ENCODE measurements around the gene MDM1.

The MDM1 gene, protein sequence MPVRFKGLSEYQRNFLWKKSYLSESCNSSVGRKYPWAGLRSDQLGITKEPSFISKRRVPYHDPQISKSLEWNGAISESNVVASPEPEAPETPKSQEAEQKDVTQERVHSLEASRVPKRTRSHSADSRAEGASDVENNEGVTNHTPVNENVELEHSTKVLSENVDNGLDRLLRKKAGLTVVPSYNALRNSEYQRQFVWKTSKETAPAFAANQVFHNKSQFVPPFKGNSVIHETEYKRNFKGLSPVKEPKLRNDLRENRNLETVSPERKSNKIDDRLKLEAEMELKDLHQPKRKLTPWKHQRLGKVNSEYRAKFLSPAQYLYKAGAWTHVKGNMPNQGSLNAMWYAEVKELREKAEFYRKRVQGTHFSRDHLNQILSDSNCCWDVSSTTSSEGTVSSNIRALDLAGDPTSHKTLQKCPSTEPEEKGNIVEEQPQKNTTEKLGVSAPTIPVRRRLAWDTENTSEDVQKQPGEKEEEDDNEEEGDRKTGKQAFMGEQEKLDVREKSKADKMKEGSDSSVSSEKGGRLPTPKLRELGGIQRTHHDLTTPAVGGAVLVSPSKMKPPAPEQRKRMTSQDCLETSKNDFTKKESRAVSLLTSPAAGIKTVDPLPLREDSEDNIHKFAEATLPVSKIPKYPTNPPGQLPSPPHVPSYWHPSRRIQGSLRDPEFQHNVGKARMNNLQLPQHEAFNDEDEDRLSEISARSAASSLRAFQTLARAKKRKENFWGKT

DNA sequence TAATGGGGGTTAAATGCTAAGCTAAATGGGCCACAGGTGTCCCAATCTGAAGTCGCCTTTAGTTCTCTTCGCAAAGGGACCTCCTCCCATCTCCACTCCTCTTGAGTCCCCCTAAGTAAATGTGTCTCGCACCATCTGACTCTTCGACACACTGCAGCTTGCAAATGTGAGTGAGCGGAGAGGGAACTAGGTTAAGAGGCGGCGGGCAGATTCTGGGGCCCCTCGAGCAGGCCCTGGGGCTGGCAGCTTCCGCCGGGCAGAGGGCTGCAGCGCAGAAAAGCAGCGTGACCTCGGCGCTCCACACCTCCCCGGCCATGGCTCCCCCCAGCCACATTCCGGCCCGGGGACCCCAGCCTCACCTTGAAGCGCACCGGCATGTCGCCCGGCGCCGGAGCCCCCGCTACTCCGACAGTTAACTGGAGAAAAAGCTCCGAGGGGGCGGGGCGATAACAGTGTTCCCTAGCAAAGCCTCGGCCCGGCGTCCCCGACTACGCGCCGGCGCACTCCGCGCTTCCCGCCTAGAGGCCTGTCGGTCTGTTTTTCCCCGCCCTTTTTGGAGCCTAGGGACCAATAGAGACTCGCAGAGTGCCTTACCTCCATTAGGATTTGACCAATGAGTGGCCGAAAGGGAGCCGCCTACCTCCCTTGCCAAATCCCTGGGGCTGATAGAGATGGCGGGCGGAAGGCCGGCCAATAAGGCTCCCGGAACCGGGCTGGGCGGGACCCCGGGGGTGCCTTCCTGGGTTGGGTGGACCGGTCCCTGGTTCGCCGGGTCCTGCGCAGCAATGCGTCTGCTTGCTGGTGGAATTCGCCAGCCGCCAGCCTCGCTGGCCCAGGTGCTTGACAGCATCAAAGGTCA is at the start of gene MDM1:
MDM1 (minus strand) TSS at position 494 of the 859 bp plus-strand sequence; CDS start at position 377, 117 bp downstream.
- DNase-seq (ENCODE audit: low spot score) = peak; percentile 99

DNA sequence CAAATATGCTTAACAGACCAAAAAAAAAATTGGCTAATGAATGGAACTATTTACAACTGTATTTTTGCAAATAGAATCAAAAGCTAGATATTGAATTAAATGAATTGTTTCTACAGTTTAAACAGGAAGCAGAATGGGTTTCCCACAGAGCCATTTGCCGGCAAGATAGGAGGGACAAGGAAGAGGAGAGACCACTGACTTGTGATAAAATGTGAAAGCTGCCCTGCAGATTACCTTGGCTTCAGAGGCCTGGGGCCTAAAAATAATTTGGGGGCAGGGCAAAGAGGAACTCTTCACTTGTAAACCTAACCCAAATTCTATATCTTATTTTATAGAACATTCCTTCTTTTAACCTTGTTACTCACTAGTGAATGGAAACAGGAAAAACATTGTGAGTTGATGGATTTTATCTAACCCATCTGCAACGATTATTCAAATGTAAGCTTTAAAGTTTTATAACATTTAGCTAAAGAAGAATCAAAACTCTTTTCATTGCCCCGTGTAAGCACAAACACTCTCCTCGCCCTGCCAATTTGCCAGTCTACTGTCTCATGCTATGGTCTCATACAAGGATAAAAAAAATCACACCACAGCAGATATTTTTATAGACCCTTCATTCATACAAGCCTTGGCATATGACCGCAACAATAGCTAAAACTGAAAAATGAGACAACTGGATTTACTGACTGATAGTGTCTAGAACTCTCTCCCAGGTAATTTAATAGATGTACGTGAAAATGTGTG is 49.5 kb upstream of the MDM1 start:
- DNase-seq (ENCODE audit: low spot score) = no peak

DNA sequence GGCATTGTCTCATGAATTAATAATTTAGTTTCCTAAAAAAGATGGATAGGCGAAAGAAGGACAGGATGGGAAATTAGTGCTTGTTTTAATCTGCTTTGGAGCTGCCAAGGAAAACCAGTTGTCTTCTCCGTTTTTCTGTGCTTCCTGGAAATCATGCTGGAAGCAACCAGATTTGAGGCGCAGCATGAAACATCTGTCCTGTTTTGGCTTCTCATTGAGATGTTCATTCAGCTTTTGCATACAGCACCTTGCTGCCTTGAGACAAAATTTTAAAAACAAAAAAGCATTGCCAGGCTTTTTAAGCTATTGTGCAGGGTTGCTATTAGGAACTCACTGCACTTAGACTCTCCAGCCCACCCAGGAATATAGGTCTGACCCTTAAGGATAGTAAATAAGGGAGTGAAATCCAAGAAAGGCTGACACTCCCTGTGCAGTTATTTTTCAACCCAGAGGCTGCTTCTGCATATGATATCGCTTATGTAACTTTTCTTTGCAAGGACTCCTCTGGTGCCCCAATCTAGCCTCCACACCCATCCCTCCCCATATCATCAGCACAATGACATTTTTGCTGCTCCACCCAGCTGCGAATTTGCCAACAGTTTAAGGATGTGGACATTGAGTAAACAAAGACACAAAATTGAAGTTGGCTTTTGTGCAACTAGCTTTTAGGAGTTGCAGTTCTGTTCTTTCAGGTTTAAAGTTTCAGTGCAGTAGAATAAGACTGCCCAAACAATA is 46.9 kb upstream of the MDM1 start:
- no peak for DNase-seq (ENCODE audit: low spot score)

DNA sequence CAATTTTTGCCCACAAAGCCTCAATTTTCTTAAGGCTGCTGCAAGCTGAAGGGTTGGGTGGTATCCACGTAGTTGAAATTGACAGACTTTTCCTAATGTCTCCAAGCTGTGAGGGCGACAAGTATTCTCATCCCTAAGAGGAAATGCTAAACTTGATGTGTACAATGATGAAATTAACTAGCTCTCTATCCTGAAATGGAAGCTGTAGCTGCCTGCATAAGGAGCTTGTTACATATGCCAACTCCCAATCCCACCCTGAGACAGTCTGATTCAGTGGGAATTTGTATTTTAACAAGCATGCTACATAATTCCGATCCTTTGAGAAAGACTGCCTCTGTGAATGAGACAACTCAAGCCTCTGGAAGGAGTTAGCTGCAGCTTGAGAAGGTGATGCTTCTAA is 45.7 kb upstream of the MDM1 start:
- DNase-seq (ENCODE audit: low spot score) = no peak

DNA sequence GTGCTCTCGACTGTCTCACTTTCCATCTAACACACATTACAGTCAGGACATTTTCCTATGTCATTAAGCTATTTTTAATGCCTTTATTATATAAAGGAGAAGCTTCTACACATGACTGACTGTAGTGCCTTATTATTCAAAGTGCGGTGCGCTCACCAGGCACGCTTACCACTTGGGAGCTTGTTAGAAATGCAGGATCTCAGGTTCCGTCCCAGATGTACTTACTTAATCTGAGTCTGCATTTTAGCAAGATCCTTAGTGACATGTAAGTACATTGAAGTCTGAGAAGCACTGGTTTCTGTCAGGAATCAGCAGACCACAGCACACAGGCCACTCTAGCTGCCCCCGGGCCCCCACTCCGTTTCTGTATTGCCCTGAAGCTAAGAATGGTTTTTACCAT is 44.7 kb upstream of the MDM1 start:
- DNase-seq (ENCODE audit: low spot score) = no peak

DNA sequence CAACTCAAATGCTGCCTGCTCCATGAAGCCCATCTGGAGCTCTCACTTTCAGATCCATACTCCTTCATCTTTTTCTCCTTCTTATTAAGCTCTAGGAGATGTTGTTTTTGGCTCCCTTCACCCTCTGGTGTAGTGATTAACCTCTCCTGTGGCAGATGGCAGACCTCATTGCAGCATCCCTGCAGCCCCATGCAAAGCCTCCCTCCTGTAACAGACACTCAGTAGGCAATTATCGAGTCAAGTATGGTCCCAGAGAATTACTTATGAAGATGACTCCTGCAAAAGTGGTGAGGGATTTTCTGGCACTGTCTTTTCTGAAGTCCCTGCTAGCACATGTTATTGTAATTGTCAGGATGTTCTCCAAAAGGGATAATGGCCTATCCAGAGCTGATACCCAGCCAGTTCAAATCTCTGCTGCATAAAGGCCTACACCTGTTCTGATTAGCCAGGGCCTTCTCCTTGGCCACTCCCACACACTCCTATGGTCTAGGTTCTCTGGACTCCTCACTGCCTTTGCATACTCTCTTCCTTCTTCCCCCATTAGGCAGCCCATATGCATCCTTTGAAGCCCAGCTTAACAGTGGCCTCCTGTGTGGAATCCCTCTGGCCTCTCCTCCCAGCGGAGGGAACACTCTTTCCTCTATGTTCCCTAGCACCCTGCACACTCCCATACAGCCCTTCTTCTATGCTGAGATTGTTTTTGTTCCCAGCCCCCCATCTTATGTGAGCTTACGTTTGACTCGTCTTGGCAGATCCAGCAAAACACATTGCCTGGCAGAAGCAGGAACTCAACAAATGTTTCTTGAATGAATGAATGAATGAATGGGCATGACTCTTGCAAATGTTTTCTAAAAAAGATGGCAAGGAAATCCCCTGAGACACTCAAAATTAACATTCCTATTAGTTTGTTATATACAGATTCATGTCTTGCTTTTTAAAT is 43.9 kb upstream of the MDM1 start:
- peak; percentile 40 for DNase-seq (ENCODE audit: low spot score)

DNA sequence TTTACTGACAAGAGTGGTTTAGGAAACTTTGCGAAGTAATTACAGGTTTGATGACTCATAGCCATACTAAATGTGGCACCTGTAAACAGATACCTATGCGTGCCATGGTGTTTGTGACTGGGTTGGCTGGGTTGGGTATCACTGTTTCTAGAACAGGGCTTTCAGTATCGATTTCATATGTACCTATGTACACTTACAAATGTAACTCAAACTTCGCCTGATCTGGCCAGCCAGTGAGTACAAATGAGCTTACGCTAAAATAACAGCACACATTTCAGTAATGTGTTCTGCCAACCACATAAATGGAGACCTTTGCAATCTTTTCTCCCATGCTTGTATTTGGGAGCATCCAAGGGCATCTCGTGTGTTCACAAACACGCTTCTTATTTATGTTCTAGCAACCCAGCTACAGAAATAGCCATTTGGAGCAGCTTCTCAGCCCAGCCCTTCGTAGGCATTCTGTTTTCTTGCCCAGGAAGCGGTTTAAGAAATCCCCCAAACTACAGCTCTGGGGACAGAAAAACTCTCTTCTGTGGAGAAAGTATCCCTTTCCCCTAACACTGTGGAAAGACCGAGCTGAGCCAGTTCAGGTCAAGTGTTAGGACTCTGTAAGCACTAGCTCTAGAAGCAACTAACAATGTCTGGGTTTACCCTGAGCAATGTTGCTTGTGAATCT is 42.3 kb upstream of the MDM1 start:
- no peak for DNase-seq (ENCODE audit: low spot score)

DNA sequence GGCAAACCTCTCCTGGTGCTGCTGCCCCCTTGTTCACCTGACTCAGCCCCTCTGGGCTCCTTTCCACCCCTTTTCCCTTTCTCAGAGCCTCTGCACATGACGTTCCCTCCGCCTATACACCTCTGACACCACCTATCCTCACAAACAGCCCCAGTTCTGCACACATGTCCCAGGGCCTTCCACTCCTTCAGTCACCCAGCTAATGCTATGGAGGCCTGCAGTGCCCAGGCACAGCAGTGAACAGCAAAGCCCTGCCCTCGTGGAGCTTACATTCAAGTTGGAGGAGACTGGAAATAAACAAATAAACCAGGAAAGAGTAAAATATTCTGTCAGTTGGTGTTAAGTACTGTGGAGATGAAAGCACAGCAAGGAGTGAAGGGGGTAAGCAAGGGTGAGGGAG is 38.5 kb upstream of the MDM1 start:
- no peak for DNase-seq (ENCODE audit: low spot score)

DNA sequence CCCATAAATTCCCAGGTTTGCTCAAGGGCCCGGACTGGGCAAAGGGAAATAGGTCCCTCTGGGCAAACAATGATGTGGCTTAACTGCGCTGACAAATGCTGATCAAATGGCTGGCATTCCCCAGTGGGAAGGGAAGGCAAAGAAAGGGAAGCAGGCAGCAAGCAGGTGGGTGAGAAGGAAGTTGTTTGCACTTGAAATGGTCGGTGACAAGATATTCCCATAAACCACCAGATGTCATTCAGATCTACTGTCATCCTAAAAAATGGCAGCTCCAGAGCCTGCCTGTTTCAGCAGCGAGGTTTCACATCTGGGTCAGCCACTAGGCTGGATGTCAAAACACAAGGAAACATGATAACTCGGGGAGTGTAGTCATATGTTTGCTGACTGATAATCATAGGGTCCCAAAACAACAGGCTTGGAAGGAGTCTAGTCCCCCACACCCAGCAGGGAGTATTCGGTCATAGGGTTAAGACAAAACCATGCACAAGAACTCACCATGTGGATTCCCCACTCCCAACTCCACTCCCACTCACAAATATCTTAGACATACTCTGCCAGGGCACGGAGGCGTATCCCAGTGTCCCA is 37.9 kb upstream of the MDM1 start:
- no peak for DNase-seq (ENCODE audit: low spot score)

DNA sequence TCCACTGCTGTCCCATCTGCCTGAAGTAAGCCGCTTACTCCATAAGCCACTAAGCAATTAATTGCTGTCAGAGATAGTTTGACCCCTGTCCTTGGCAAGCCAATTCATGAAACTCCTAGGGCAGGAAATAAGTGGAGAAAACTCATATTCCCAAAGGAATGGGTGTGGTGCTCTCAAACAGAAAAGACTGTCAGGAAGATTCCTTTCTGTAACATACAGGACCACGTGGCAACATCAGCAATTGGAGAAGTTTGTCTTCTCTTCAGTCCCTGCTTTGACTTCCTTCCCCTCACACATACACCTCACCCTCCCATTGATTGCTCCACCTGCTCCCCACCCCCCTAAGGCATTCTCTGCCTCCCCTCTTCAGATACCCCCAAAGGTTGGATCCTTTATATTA is 36.2 kb upstream of the MDM1 start:
- no peak for DNase-seq (ENCODE audit: low spot score)

DNA sequence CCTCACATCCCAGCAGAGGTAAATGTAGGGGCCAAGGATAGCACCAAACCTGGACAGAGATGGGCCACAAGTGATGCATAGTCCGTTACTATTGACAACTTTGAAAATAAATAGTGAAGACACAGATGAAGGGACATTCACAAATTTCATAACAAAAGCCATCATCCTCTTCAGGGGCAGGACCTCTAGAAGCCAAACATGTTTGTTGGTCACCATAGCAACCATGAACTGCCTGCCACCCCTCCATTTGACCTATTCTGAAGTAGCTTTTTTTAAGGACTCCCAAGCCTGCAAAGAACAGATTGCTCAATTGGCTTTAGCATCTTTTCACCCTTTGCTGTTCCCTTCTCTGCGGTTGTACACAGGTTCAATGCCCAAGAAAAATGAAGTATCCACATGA is 35.7 kb upstream of the MDM1 start:
- DNase-seq (ENCODE audit: low spot score) = no peak

DNA sequence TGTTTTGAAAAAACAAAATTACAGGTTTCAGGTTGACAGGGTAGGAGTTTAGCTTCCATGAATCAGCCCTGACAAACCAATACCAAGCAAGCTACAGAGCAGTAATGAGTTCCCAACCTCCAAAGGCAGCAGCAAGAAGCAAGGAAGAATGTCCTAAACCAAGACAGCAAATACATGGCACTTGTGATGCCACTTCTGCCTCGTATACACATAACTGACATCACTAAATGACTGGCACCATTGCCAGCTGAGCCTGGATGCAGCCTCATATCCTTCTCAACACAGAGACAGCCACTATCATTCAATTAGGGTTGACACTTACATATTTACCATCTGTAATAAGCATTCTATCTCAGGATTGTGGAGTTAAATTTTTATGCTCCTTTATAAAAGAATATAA is 35.0 kb upstream of the MDM1 start:
- no peak for DNase-seq (ENCODE audit: low spot score)

DNA sequence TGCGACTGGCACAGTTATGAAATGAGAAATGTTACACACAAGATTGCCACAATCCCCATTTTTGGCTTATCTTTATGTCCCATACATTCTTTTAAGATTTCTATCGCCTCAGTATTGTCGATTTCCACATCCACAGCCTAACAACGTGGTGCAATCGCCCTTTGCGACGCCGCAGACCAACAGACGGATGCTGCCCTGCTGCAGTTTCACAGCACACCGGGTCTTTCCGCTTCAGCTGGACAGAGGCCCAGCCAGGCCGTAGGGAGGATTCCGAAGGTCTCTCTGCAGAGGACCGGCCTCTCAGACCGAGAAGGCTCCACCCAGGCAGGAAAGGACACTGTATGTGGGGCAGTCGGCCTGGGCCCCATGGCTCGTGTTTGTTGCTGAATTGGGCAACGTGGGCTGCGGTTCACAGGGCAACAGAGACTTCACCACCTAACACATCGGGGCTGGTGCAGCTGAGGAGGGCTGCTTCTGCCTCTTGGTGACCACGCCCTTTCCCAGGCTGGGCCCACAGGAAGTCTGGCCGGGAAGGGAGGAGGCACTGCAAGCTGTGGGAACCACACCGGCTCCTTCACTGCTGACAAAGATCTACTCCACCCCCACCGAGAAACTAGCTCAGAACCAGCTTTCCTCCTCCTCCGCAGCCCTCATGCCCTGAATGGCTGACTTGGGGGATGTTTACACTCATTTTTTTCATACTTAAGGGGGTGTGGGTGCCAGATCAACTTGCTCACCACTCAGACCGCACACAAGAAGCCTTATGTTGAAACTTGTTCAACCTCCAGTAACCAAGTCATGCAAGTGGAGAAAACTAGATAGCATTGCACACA is 32.9 kb upstream of the MDM1 start:
- peak; percentile 47 for DNase-seq (ENCODE audit: low spot score)

DNA sequence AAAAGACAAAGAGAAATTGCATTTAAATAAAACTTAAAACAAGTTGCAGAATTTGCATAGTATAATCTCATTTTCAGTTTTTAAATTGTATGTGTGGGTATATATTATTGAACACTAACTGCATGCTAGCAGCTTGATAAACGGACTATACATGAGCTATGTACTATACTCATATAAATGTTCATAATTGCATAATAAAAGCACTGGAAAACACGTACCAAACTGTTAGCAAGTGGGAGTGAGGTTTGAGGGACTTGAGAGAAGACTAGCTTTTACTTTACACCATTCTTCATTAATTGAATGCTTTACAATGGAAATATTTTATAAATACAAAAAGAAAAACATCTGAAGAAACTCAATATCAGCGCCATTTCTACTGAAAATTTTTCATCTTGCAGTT is 32.2 kb upstream of the MDM1 start:
- DNase-seq (ENCODE audit: low spot score) = no peak

DNA sequence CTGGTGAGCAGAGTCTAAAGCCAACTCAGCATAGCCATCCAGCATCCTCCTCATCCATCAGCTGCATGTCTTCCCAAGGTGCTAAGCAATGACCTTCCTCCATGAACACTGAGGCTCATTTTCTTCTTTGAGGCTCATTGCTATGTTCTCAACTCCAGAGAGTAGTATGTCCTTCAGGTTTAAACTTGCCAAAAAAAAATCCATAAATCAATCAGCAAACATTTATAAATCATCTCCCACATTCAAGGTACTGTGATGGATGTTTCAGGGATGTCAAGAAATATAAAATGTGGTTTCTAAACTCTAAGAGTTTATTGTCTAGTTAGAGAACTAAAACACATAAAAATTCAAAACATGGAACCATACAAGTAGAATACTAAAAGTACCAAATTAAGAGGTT is 29.8 kb upstream of the MDM1 start:
- no peak for DNase-seq (ENCODE audit: low spot score)

DNA sequence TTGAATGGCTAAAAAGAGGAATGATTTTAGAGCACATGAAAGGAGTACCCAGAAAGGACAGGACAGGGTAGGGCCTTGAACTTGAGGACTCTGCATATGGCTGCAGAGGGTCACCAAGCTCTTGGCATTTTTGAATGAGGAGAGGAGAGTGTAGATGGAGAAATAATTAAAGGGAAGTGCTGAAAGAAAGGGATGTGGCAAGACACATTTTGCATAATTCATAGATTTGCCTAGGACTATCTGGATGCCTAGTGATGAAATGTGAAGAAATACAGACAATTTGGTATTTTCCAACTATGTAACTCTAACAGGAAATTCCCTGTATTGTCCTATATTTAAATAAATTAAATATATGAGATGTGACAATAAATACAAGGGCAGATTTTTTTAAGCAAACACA is 27.5 kb upstream of the MDM1 start:
- DNase-seq (ENCODE audit: low spot score) = no peak

DNA sequence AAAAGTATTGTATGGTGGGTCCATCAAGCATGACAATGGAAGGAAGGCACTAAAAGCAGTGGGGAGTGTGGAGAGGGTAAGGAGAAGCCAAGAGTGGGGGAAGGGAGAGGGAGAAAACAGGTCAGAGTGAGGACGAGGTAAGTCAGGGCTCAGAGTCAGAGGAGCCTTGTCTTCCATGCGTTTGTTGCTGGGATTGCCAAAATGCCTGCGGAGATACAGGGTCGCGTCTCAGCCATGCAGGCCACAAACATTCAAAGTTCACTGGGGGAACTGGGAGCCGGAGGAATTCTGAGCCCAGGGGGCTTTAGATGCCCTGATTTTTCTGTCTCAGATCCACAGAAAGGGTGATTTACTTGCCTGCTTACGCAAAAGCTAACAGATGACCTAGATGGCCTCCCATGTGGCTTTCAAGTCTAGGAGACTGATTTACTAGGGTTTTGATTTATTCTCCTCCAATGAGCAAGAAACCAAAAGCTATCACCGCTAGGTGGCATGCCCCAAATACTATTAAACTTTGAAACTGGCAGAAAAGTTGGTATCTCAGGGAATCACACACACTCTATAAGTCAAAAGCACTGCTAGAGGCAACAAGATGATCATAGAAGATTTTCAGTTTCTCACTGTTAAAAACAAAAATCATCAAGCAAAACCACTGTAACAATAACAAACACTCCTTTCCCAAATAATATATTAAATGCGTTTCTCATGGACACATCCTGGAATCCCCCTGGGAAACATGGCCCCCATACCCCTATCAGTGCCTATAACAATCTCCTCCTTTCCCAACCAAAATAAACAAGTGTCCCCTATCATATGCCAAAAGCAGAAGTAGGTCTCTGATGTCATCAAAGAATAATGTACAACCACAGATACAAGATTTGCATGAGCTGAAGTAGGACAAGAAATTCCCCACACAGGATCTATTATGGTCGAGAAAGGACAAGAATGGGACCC is 26.6 kb upstream of the MDM1 start:
- DNase-seq (ENCODE audit: low spot score) = peak; percentile 61
